ENCODE results near the gene ZBTB42.
A peak's percentile ranks its signal among the peaks of the same experiment; 100 is the strongest.

- TF ChIP-seq, protein P1, sequence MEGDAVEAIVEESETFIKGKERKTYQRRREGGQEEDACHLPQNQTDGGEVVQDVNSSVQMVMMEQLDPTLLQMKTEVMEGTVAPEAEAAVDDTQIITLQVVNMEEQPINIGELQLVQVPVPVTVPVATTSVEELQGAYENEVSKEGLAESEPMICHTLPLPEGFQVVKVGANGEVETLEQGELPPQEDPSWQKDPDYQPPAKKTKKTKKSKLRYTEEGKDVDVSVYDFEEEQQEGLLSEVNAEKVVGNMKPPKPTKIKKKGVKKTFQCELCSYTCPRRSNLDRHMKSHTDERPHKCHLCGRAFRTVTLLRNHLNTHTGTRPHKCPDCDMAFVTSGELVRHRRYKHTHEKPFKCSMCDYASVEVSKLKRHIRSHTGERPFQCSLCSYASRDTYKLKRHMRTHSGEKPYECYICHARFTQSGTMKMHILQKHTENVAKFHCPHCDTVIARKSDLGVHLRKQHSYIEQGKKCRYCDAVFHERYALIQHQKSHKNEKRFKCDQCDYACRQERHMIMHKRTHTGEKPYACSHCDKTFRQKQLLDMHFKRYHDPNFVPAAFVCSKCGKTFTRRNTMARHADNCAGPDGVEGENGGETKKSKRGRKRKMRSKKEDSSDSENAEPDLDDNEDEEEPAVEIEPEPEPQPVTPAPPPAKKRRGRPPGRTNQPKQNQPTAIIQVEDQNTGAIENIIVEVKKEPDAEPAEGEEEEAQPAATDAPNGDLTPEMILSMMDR (IDR thresholded peaks at IDR 0.05) = 0 out of 2 replicates have a peak, but pooled peaks have one; percentile 0
- TF ChIP-seq POLR2AphosphoS5 (IDR thresholded peaks at IDR 0.05; ENCODE audit: low read depth, low read length) (no peak), SIN3A (IDR thresholded peaks at IDR 0.05; ENCODE audit: borderline replicate concordance, low read depth, low read length) (no peak), EP300 (IDR thresholded peaks at IDR 0.05; ENCODE audit: borderline replicate concordance in 1 of 2, low read depth in 1 of 2, low read length in 1 of 2) (no peak), CHD2 (IDR thresholded peaks at IDR 0.05; ENCODE audit: low read length, partially characterized antibody) (no peak), RCOR1 (IDR thresholded peaks at IDR 0.05; ENCODE audit: low read length) (no peak)
- TF ChIP-seq, protein P2, sequence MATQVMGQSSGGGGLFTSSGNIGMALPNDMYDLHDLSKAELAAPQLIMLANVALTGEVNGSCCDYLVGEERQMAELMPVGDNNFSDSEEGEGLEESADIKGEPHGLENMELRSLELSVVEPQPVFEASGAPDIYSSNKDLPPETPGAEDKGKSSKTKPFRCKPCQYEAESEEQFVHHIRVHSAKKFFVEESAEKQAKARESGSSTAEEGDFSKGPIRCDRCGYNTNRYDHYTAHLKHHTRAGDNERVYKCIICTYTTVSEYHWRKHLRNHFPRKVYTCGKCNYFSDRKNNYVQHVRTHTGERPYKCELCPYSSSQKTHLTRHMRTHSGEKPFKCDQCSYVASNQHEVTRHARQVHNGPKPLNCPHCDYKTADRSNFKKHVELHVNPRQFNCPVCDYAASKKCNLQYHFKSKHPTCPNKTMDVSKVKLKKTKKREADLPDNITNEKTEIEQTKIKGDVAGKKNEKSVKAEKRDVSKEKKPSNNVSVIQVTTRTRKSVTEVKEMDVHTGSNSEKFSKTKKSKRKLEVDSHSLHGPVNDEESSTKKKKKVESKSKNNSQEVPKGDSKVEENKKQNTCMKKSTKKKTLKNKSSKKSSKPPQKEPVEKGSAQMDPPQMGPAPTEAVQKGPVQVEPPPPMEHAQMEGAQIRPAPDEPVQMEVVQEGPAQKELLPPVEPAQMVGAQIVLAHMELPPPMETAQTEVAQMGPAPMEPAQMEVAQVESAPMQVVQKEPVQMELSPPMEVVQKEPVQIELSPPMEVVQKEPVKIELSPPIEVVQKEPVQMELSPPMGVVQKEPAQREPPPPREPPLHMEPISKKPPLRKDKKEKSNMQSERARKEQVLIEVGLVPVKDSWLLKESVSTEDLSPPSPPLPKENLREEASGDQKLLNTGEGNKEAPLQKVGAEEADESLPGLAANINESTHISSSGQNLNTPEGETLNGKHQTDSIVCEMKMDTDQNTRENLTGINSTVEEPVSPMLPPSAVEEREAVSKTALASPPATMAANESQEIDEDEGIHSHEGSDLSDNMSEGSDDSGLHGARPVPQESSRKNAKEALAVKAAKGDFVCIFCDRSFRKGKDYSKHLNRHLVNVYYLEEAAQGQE (IDR thresholded peaks at IDR 0.05; ENCODE audit: low read depth, low read length) = no peak
Measured at GRCh38 chr14:104777808-104778249, 23.1 kb upstream of the ZBTB42 start.
